Measurements from ENCODE around the gene FGF22. TPM values are rescaled to one million over a fixed set of nuclear protein-coding genes. Genes with fewer than 3 reads are reported as not detected.

FGF22 gene
- polyA plus RNA-seq, 4 donors = 0.12 to 0.30 TPM; not detected in 2

GRCh38 chr19:685454-685931, 45.8 kb downstream of the FGF22 start:
- WGBS, 3 donors = 78 to 79% (median 79%) methylated on average over 24 to 31 of the region's 31 CpGs

GRCh38 chr19:686589-687297, 47.1 kb downstream of the FGF22 start:
- WGBS, 3 donors = 50 to 67% (median 58%) methylated on average over 17 of the region's 17 CpGs
- H3K27me3 ChIP-seq (ENCODE audit: control insufficient read depth in 3 of 3, insufficient read depth in 3 of 3, low read length in 3 of 3) = no peaks in the 10 kb centered on the region
- H3K4me1 ChIP-seq (ENCODE audit: control insufficient read depth in 3 of 3, insufficient read depth in 2 of 3, low read depth in 1 of 3, low read length in 2 of 3) = no peaks in the 10 kb centered on the region
- H3K4me3 ChIP-seq (ENCODE audit: low read depth in 1 of 3, low read length in 3 of 3) = no peak overlapping the region
- FAIRE-seq (no peak), DNase-seq (no peak)
- peaks cover 0 to 4% (median 0%) of the 10 kb centered on the region in 3 donors for H3K36me3 ChIP-seq (ENCODE audit: control insufficient read depth in 3 of 3, insufficient read depth in 2 of 3, low read depth in 1 of 3, low read length in 3 of 3)
- no peak overlapping the region for H3K27ac ChIP-seq (ENCODE audit: low read depth in 1 of 3, low read length in 2 of 3)
- peaks cover 0 to 2% of the 10 kb centered on the region in 2 donors for H3K9me3 ChIP-seq (ENCODE audit: control insufficient read depth in 2 of 2, insufficient read depth in 1 of 2, low read depth in 1 of 2, low read length in 1 of 2)

More at GRCh38 chr19:685454-685931, 45.8 kb downstream of the FGF22 start:
- Histone ChIP-seq H3K4me1 (ENCODE audit: control insufficient read depth in 3 of 3, insufficient read depth in 2 of 3, low read depth in 1 of 3, low read length in 2 of 3) (peaks cover 0 to 2% (median 2%) of the 10 kb centered on the region in 3 donors), H3K4me3 (ENCODE audit: low read depth in 1 of 3, low read length in 3 of 3) (no peak overlapping the region), H3K9me3 (ENCODE audit: control insufficient read depth in 2 of 2, insufficient read depth in 1 of 2, low read depth in 1 of 2, low read length in 1 of 2) (peaks cover 0 to 2% of the 10 kb centered on the region in 2 donors), H3K27ac (ENCODE audit: low read depth in 1 of 3, low read length in 2 of 3) (no peak overlapping the region), H3K27me3 (ENCODE audit: control insufficient read depth in 3 of 3, insufficient read depth in 3 of 3, low read length in 3 of 3) (no peaks in the 10 kb centered on the region), H3K36me3 (ENCODE audit: control insufficient read depth in 3 of 3, insufficient read depth in 2 of 3, low read depth in 1 of 3, low read length in 3 of 3) (peaks cover 0 to 10% (median 0%) of the 10 kb centered on the region in 3 donors)
- DNase-seq = no peak
- FAIRE-seq = no peak

- H3K4me1 ChIP-seq (ENCODE audit: control insufficient read depth in 3 of 3, insufficient read depth in 2 of 3, low read depth in 1 of 3, low read length in 2 of 3) = no peaks in the 10 kb centered on the region
- no peak for FAIRE-seq
- no peaks in the 10 kb centered on the region for H3K27me3 ChIP-seq (ENCODE audit: control insufficient read depth in 3 of 3, insufficient read depth in 3 of 3, low read length in 3 of 3)
- 80 to 91% (median 87%) methylated on average over 11 of the region's 11 CpGs for WGBS, 3 donors
- no peak for DNase-seq
- H3K4me3 ChIP-seq (ENCODE audit: low read depth in 1 of 3, low read length in 3 of 3) = no peak overlapping the region
- H3K27ac ChIP-seq (ENCODE audit: low read depth in 1 of 3, low read length in 2 of 3) = no peak overlapping the region
- H3K9me3 ChIP-seq (ENCODE audit: control insufficient read depth in 2 of 2, insufficient read depth in 1 of 2, low read depth in 1 of 2, low read length in 1 of 2) = peaks cover 0 to 2% of the 10 kb centered on the region in 2 donors
- no peaks in the 10 kb centered on the region for H3K36me3 ChIP-seq (ENCODE audit: control insufficient read depth in 3 of 3, insufficient read depth in 2 of 3, low read depth in 1 of 3, low read length in 3 of 3)
Measured at GRCh38 chr19:687569-688166, 48.0 kb downstream of the FGF22 start.

- H3K9me3 ChIP-seq (ENCODE audit: control insufficient read depth in 2 of 2, insufficient read depth in 1 of 2, low read depth in 1 of 2, low read length in 1 of 2) = peaks cover 0 to 2% of the 10 kb centered on the region in 2 donors
- no peak overlapping the region for H3K4me3 ChIP-seq (ENCODE audit: low read depth in 1 of 3, low read length in 3 of 3)
- 53 to 67% (median 67%) methylated on average over 15 of the region's 15 CpGs for WGBS, 3 donors
- no peaks in the 10 kb centered on the region for H3K36me3 ChIP-seq (ENCODE audit: control insufficient read depth in 3 of 3, insufficient read depth in 2 of 3, low read depth in 1 of 3, low read length in 3 of 3)
- no peak overlapping the region for H3K27ac ChIP-seq (ENCODE audit: low read depth in 1 of 3, low read length in 2 of 3)
- H3K4me1 ChIP-seq (ENCODE audit: control insufficient read depth in 3 of 3, insufficient read depth in 2 of 3, low read depth in 1 of 3, low read length in 2 of 3) = no peaks in the 10 kb centered on the region
- no peaks in the 10 kb centered on the region for H3K27me3 ChIP-seq (ENCODE audit: control insufficient read depth in 3 of 3, insufficient read depth in 3 of 3, low read length in 3 of 3)
- no peak for FAIRE-seq
- no peak for DNase-seq
Measured at GRCh38 chr19:688214-688613, 48.5 kb downstream of the FGF22 start.

- WGBS, 3 donors = 64 to 70% (median 65%) methylated on average over 17 of the region's 17 CpGs
- Histone ChIP-seq H3K27ac (ENCODE audit: low read depth in 1 of 3, low read length in 2 of 3) (no peak overlapping the region), H3K4me1 (ENCODE audit: control insufficient read depth in 3 of 3, insufficient read depth in 2 of 3, low read depth in 1 of 3, low read length in 2 of 3) (no peaks in the 10 kb centered on the region), H3K36me3 (ENCODE audit: control insufficient read depth in 3 of 3, insufficient read depth in 2 of 3, low read depth in 1 of 3, low read length in 3 of 3) (no peaks in the 10 kb centered on the region), H3K4me3 (ENCODE audit: low read depth in 1 of 3, low read length in 3 of 3) (no peak overlapping the region), H3K9me3 (ENCODE audit: control insufficient read depth in 2 of 2, insufficient read depth in 1 of 2, low read depth in 1 of 2, low read length in 1 of 2) (peaks cover 0 to 2% of the 10 kb centered on the region in 2 donors), H3K27me3 (ENCODE audit: control insufficient read depth in 3 of 3, insufficient read depth in 3 of 3, low read length in 3 of 3) (no peaks in the 10 kb centered on the region)
- FAIRE-seq = no peak
- DNase-seq = no peak
Measured at GRCh38 chr19:688992-689391, 49.3 kb downstream of the FGF22 start.

- no peak overlapping the region for H3K27ac ChIP-seq (ENCODE audit: low read depth in 1 of 3, low read length in 2 of 3)
- H3K4me3 ChIP-seq (ENCODE audit: low read depth in 1 of 3, low read length in 3 of 3) = no peak overlapping the region
- FAIRE-seq = no peak
- DNase-seq = no peak
- peaks cover 0 to 8% (median 0%) of the 10 kb centered on the region in 3 donors for H3K27me3 ChIP-seq (ENCODE audit: control insufficient read depth in 3 of 3, insufficient read depth in 3 of 3, low read length in 3 of 3)
- H3K9me3 ChIP-seq (ENCODE audit: control insufficient read depth in 2 of 2, insufficient read depth in 1 of 2, low read depth in 1 of 2, low read length in 1 of 2) = peaks cover 0 to 2% of the 10 kb centered on the region in 2 donors
- 72 to 75% (median 73%) methylated on average over 16 to 18 of the region's 18 CpGs for WGBS, 3 donors
- no peaks in the 10 kb centered on the region for H3K36me3 ChIP-seq (ENCODE audit: control insufficient read depth in 3 of 3, insufficient read depth in 2 of 3, low read depth in 1 of 3, low read length in 3 of 3)
- no peaks in the 10 kb centered on the region for H3K4me1 ChIP-seq (ENCODE audit: control insufficient read depth in 3 of 3, insufficient read depth in 2 of 3, low read depth in 1 of 3, low read length in 2 of 3)
Measured at GRCh38 chr19:690203-690602, 50.5 kb downstream of the FGF22 start.

Other genes starting within 250 kb of the FGF22 start
- gene C2CD4C, start 230.7 kb upstream of the FGF22 start, polyA plus RNA-seq = 1 to 10 TPM in 1 of 4 donors, under 1 TPM in 2, not detected in 1; 0.27 to 3.1 (median 0.80) TPM
- 10 to 100 TPM in 3 of 4 donors, 1 to 10 TPM in 1; 7.6 to 18.9 (median 12.3) TPM for gene SHC2, start 178.8 kb upstream of the FGF22 start, polyA plus RNA-seq
- gene MADCAM1, start 143.4 kb upstream of the FGF22 start, polyA plus RNA-seq = 10 to 100 TPM in 1 of 4 donors, 1 to 10 TPM in 2, not detected in 1; 1.1 to 11.3 (median 6.4) TPM
- gene TPGS1, start 132.4 kb upstream of the FGF22 start, polyA plus RNA-seq = 10 to 100 TPM; 17.4 to 38.4 (median 25.2) TPM
- 100 to 1,000 TPM in 2 of 4 donors, 10 to 100 TPM in 2; 58.2 to 113 (median 89.0) TPM for gene CDC34, start 108.1 kb upstream of the FGF22 start, polyA plus RNA-seq
- gene GZMM, start 95.8 kb upstream of the FGF22 start, polyA plus RNA-seq = 1 to 10 TPM in 3 of 4 donors, under 1 TPM in 1; 0.89 to 5.7 (median 1.8) TPM
- 100 to 1,000 TPM; 208 to 454 (median 374) TPM for gene BSG, start 67.3 kb upstream of the FGF22 start, polyA plus RNA-seq
- under 1 TPM in 2 of 4 donors, not detected in 2; 0.19 to 0.58 TPM for gene HCN2, start 50.0 kb upstream of the FGF22 start, polyA plus RNA-seq
- gene POLRMT, start 6.3 kb upstream of the FGF22 start, polyA plus RNA-seq = 100 to 1,000 TPM in 1 of 4 donors, 10 to 100 TPM in 3; 63.0 to 153 (median 86.8) TPM
- gene RNF126, start 23.3 kb downstream of the FGF22 start, polyA plus RNA-seq = 10 to 100 TPM; 39.2 to 60.2 (median 55.4) TPM
- gene FSTL3, start 36.5 kb downstream of the FGF22 start, polyA plus RNA-seq = 10 to 100 TPM in 2 of 4 donors, 1 to 10 TPM in 2; 4.0 to 31.9 (median 17.7) TPM
- gene PRSS57, start 55.6 kb downstream of the FGF22 start, polyA plus RNA-seq = under 1 TPM in 1 of 4 donors, not detected in 3; 0.95 TPM
- 10 to 100 TPM; 12.4 to 37.6 (median 25.3) TPM for gene PALM, start 69.1 kb downstream of the FGF22 start, polyA plus RNA-seq
- gene MISP, start 111.2 kb downstream of the FGF22 start, polyA plus RNA-seq = 100 to 1,000 TPM; 189 to 644 (median 383) TPM
- gene PTBP1, start 157.6 kb downstream of the FGF22 start, polyA plus RNA-seq = 100 to 1,000 TPM; 109 to 257 (median 140) TPM
- gene PLPPR3, start 182.1 kb downstream of the FGF22 start, polyA plus RNA-seq = under 1 TPM in 2 of 4 donors, not detected in 2; 0.49 to 0.57 TPM
- gene AZU1, start 188.0 kb downstream of the FGF22 start, polyA plus RNA-seq = under 1 TPM in 1 of 4 donors, not detected in 3; 0.22 TPM
- under 1 TPM in 1 of 4 donors, not detected in 3; 0.41 TPM for gene PRTN3, start 201.1 kb downstream of the FGF22 start, polyA plus RNA-seq
- 1 to 10 TPM in 1 of 4 donors, under 1 TPM in 1, not detected in 2; 0.09 to 1.8 TPM for gene ELANE, start 212.4 kb downstream of the FGF22 start, polyA plus RNA-seq
- gene CFD, start 219.8 kb downstream of the FGF22 start, polyA plus RNA-seq = 100 to 1,000 TPM in 1 of 4 donors, 10 to 100 TPM in 1, 1 to 10 TPM in 2; 3.8 to 601 (median 20.8) TPM

Measured in small intestine (tissue), 7 donors.